Progenitor cell of endocrine pancreas (in vitro differentiated cells): ENCODE data around the gene ATP11B. TPM values are rescaled to one million over a fixed set of nuclear protein-coding genes. Genes with fewer than 3 reads are reported as not detected.

ENCODE experiments used
- DNase-seq: peaks from one replicate; pipeline ENCODE4 v3.0.0; 2021; ENCODE audit warnings: low spot score; ENCODE audit not compliant: unreplicated experiment
- H3K27ac Mint-ChIP-seq: 2 replicates; pipeline ENCODE4 v1.8.0; 2021; ENCODE audit warnings: mild to moderate bottlenecking, moderate library complexity, mixed read lengths
- H3K27me3 Mint-ChIP-seq: 2 replicates; pipeline ENCODE4 v1.8.0; 2021; ENCODE audit warnings: mixed read lengths
- H3K36me3 Mint-ChIP-seq: 2 replicates; pipeline ENCODE4 v1.8.0; 2022; ENCODE audit warnings: mixed read lengths; ENCODE audit not compliant: insufficient read depth
- H3K4me1 Mint-ChIP-seq: 2 replicates; pipeline ENCODE4 v1.8.0; 2021; ENCODE audit warnings: low read depth, mixed read lengths
- H3K4me3 Mint-ChIP-seq: 2 replicates; pipeline ENCODE4 v1.8.0; 2021; ENCODE audit warnings: low read depth, mild to moderate bottlenecking, moderate library complexity, mixed read lengths
- H3K9me3 Mint-ChIP-seq: 2 replicates; pipeline ENCODE4 v1.8.0; 2021; ENCODE audit warnings: low read depth, mixed read lengths
- CTCF ChIP-seq: fragments of 200-600 bp; sonication (generic); IDR thresholded peaks from one replicate; pipeline ENCODE4 v1.5.0; 2021; ENCODE audit warnings: antibody characterized with exemption, mild to moderate bottlenecking; ENCODE audit not compliant: unreplicated experiment
- total RNA-seq: library from RNA; stranded (reverse); gene quantifications from 2 replicates; pipeline ENCODE4 v1.2.1, GENCODE V29; 2021

ATP11B gene
- total RNA-seq, 1 donor from 2014 or later: 127 TPM

GRCh38 chr3:182902236-182902635, 108.9 kb downstream of the ATP11B start:
- no peak overlapping the region for H3K4me3 Mint-ChIP-seq

GRCh38 chr3:182904164-182904563, 110.9 kb downstream of the ATP11B start:
- Mint-ChIP-seq H3K4me3 (no peak overlapping the region), H3K36me3 (peaks cover 16% of the 10 kb centered on the region), H3K9me3 (no peaks in the 10 kb centered on the region), H3K4me1 (no peaks in the 10 kb centered on the region), H3K27me3 (no peaks in the 10 kb centered on the region), H3K27ac (no peak overlapping the region)
- TF ChIP-seq CTCF: peak; percentile 28
- no peak for DNase-seq

More at GRCh38 chr3:182902236-182902635, 108.9 kb downstream of the ATP11B start:
- no peaks in the 10 kb centered on the region for H3K4me1 Mint-ChIP-seq
- no peak for TF ChIP-seq CTCF
- DNase-seq: no peak
- H3K36me3 Mint-ChIP-seq: peaks cover 16% of the 10 kb centered on the region
- H3K9me3 Mint-ChIP-seq: no peaks in the 10 kb centered on the region
- H3K27ac Mint-ChIP-seq: no peak overlapping the region
- no peaks in the 10 kb centered on the region for H3K27me3 Mint-ChIP-seq

- no peak for DNase-seq
- H3K27me3 Mint-ChIP-seq: no peaks in the 10 kb centered on the region
Measured at GRCh38 chr3:182905623-182906022, 112.3 kb downstream of the ATP11B start.

GRCh38 chr3:182906036-182906435, 112.7 kb downstream of the ATP11B start:
- no peaks in the 10 kb centered on the region for H3K9me3 Mint-ChIP-seq

More at GRCh38 chr3:182905623-182906022, 112.3 kb downstream of the ATP11B start:
- TF ChIP-seq CTCF: no peak
- no peak overlapping the region for H3K27ac Mint-ChIP-seq
- no peaks in the 10 kb centered on the region for H3K4me1 Mint-ChIP-seq
- no peak overlapping the region for H3K4me3 Mint-ChIP-seq
- no peaks in the 10 kb centered on the region for H3K9me3 Mint-ChIP-seq
- peaks cover 11% of the 10 kb centered on the region for H3K36me3 Mint-ChIP-seq

GRCh38 chr3:182908471-182908870, 115.2 kb downstream of the ATP11B start:
- no peak for DNase-seq
- Mint-ChIP-seq H3K36me3 (peaks cover 14% of the 10 kb centered on the region), H3K27ac (no peak overlapping the region), H3K27me3 (no peaks in the 10 kb centered on the region), H3K9me3 (no peaks in the 10 kb centered on the region), H3K4me1 (no peaks in the 10 kb centered on the region), H3K4me3 (no peak overlapping the region)
- no peak for TF ChIP-seq CTCF

More at GRCh38 chr3:182906036-182906435, 112.7 kb downstream of the ATP11B start:
- H3K36me3 Mint-ChIP-seq: peaks cover 11% of the 10 kb centered on the region
- no peak overlapping the region for H3K27ac Mint-ChIP-seq
- no peaks in the 10 kb centered on the region for H3K4me1 Mint-ChIP-seq
- no peak overlapping the region for H3K4me3 Mint-ChIP-seq
- no peak for DNase-seq
- no peaks in the 10 kb centered on the region for H3K27me3 Mint-ChIP-seq
- TF ChIP-seq CTCF: no peak
